RCC 7860 (cell line): ENCODE results near the gene L3MBTL1.
"Not testable (repeated sequence)": the region's sequence is repeated elsewhere in the genome, so short reads cannot be mapped to it uniquely, and the experiment has no call there.

Source experiments
- DNase-seq: peaks from one replicate; pipeline ENCODE4 v3.0.0-alpha.2; 2015; ENCODE audit warnings: low spot score
- FAIRE-seq: peaks from 2 replicates; lab custom pipeline; 2012; peaks lifted over from hg19 to GRCh38; lab: Jason Lieb, UNC

L3MBTL1 gene

GRCh38 chr20:43502021-43502420, 5.5 kb upstream of the L3MBTL1 start:
- FAIRE-seq, DNase-seq: not testable (repeated sequence)

GRCh38 chr20:43506238-43506637, 1.3 kb upstream of the L3MBTL1 start:
- FAIRE-seq (no peak), DNase-seq (no peak)

- no peak for DNase-seq
- FAIRE-seq, result no peak
These were observed 609 bp downstream of the L3MBTL1 start for GRCh38 chr20:43508106-43508505.

GRCh38 chr20:43508604-43509040, 1.1 kb downstream of the L3MBTL1 start:
- FAIRE-seq, result no peak
- DNase-seq, result no peak

GRCh38 chr20:43511879-43512278, 4.4 kb downstream of the L3MBTL1 start:
- FAIRE-seq (no peak), DNase-seq (no peak)

- DNase-seq (no peak), FAIRE-seq (no peak)
These were observed 6.0 kb downstream of the L3MBTL1 start for GRCh38 chr20:43513372-43513930.

GRCh38 chr20:43513931-43514647, 6.6 kb downstream of the L3MBTL1 start:
- DNase-seq (peak; percentile 85), FAIRE-seq (peak; percentile 22)

- FAIRE-seq, result no peak
- DNase-seq, result no peak
These were observed 7.1 kb downstream of the L3MBTL1 start for GRCh38 chr20:43514648-43514999.

GRCh38 chr20:43515628-43516027, 8.1 kb downstream of the L3MBTL1 start:
- DNase-seq (no peak), FAIRE-seq (no peak)

- DNase-seq (no peak), FAIRE-seq (no peak)
These were observed 8.8 kb downstream of the L3MBTL1 start for GRCh38 chr20:43516251-43516824.

GRCh38 chr20:43520074-43520630, 12.7 kb downstream of the L3MBTL1 start:
- DNase-seq (no peak), FAIRE-seq (no peak)

GRCh38 chr20:43525021-43525420, 17.5 kb downstream of the L3MBTL1 start:
- no peak for FAIRE-seq
- DNase-seq, result no peak

- FAIRE-seq (no peak), DNase-seq (no peak)
These were observed 20.9 kb downstream of the L3MBTL1 start for GRCh38 chr20:43528258-43528875.

GRCh38 chr20:43529051-43529450, 21.6 kb downstream of the L3MBTL1 start:
- no peak for DNase-seq
- FAIRE-seq, result no peak

- no peak for FAIRE-seq
- no peak for DNase-seq
These were observed 22.1 kb downstream of the L3MBTL1 start for GRCh38 chr20:43529457-43530153.

- FAIRE-seq, result no peak
- no peak for DNase-seq
These were observed 23.0 kb downstream of the L3MBTL1 start for GRCh38 chr20:43530321-43531090.

GRCh38 chr20:43531091-43531443, 23.6 kb downstream of the L3MBTL1 start:
- DNase-seq (no peak), FAIRE-seq (no peak)

- FAIRE-seq, result no peak
- DNase-seq, result no peak
These were observed 25.0 kb downstream of the L3MBTL1 start for GRCh38 chr20:43532416-43533055.

- no peak for DNase-seq
- FAIRE-seq, result no peak
These were observed 25.6 kb downstream of the L3MBTL1 start for GRCh38 chr20:43533060-43533459.

GRCh38 chr20:43534016-43534415, 26.5 kb downstream of the L3MBTL1 start:
- DNase-seq, result no peak
- FAIRE-seq, result no peak
